SJSA1 (cell line): ENCODE measurements around the gene MPPED1. TPM values are rescaled to one million over a fixed set of nuclear protein-coding genes. Genes with fewer than 3 reads are reported as not detected.

Experiments
- DNase-seq, 2 experiments: peaks; one replicate each; pipeline ENCODE4 v3.0.0-alpha.2; 2015 to 2020; ENCODE audit warnings: low spot score in 2 of 2, low read depth in 1 of 2
- H3K27ac ChIP-seq: fragments of 250-450 bp; sonication (Bioruptor Pico); 2 replicates; pipeline ENCODE4 v1.5.1; 2020; ENCODE audit warnings: mild to moderate bottlenecking, moderate library complexity
- H3K27me3 ChIP-seq: fragments of 250-450 bp; sonication (Bioruptor Pico); replicated peaks from 2 replicates; pipeline ENCODE4 v1.5.1; 2020; ENCODE audit warnings: mild to moderate bottlenecking, moderate library complexity
- H3K36me3 ChIP-seq: fragments of 250-450 bp; sonication (Bioruptor Pico); 2 replicates; pipeline ENCODE4 v1.5.1; 2020; ENCODE audit warnings: mild to moderate bottlenecking
- H3K4me1 ChIP-seq: fragments of 250-450 bp; sonication (Bioruptor Pico); replicated peaks from 2 replicates; pipeline ENCODE4 v1.6.1; 2021; ENCODE audit warnings: mild to moderate bottlenecking
- H3K4me3 ChIP-seq: fragments of 250-450 bp; sonication (Bioruptor Pico); 2 replicates; pipeline ENCODE4 v1.5.1; 2020; ENCODE audit warnings: mild to moderate bottlenecking
- H3K9me3 ChIP-seq: fragments of 250-450 bp; sonication (Bioruptor Pico); replicated peaks from 2 replicates; pipeline ENCODE4 v1.5.1; 2020; ENCODE audit warnings: mild to moderate bottlenecking
- total RNA-seq: library from RNA; depleted of rRNA; stranded (reverse); fragments of >200 nt; shearing (Covaris generic); gene quantifications from 2 replicates; pipeline ENCODE4 v1.2.3, GENCODE V29; 2014

MPPED1 gene
- total RNA-seq, 1 experiment from 2014 or later, result not detected

DNA sequence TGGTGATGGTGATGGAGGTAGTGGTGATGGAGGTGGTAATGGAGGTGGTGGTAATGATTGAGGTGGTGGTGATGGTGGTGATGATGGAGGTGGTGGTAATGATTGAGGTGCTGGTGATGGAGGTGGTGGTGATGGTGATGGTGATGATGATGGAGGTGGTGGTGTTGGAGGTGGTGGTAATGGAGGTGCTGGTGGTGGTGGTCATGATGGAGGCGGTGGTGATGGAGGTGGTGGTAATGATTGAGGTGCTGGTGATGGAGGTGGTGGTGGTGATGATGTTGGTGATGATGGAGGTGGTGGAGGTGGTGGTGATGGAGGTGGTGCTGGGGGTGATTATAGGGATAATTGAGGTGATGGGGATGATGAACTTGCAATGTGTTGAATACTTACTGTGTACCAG is 79.9 kb downstream of the MPPED1 start:
- Histone ChIP-seq H3K27me3 (no peaks in the 10 kb centered on the region), H3K4me3 (no peak overlapping the region), H3K36me3 (no peaks in the 10 kb centered on the region), H3K27ac (no peak overlapping the region), H3K4me1 (no peaks in the 10 kb centered on the region), H3K9me3 (no peaks in the 10 kb centered on the region)
- DNase-seq, result no peak

DNA sequence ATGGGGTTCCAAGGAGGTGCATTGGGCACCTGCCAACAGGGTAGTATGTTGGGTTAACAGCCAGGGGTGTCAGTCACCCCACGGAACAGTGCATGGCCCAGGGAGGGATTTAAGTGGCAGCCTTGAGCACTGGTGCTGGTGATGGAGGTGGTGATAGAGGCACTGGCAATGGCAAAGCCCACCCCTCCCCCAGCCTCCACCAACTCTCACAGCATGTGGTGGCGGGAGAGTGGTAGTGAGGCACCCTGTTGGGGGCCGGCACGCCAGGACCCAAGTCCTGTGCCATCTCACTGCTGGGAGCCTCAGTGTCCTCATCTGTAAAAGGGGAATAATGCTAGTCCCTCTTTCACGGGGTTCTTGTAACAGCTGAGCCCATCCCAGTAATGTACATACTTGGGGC is 81.5 kb downstream of the MPPED1 start:
- no peak overlapping the region for H3K27ac ChIP-seq
- no peaks in the 10 kb centered on the region for H3K27me3 ChIP-seq

DNA sequence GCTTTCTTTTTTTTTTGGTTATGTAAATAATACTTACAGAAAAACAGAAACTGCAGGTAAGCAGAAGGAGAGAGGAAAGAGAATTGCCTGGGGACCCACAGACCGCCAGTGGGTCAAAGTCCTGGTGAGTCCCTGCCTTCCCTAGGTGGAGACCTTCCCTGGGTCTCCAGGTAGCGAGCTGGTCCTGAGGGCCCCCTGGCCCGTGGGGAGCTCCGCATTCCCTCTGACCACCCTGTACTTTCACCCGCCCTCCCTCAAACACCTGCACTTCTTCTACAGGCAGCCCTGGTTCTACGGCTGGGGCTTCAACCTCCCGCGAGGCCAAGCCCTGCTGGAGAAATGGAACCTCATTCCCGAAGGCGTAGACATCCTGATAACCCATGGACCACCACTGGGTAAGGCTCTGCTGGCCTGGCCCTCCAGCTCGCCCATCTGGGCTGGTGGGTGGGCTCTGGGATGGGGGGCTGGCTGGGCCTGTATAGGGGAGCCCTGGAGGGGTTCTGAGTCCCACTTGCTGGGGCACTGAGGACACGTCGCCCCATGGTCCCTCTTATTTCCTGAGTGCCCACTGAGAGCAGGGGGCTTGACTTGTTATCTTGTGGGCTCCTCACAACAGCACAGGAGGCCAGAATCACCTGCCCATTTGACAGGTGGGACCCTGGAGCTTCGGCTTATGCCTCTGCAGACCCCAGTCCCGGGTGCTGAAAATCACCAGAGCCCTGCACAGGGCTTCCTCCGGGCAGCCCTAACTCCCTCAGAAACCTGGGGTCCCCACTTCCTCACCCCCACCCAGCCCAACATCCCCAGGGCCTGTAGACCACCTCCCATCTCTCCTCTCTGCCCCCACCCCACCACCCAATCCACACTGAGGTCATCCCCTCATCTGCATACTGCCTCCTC is 86.4 kb downstream of the MPPED1 start:
- no peaks in the 10 kb centered on the region for H3K36me3 ChIP-seq

More for the DNA sequence above, 81.5 kb downstream of the MPPED1 start:
- Histone ChIP-seq H3K4me1 (no peaks in the 10 kb centered on the region), H3K9me3 (no peaks in the 10 kb centered on the region), H3K36me3 (no peaks in the 10 kb centered on the region), H3K4me3 (no peak overlapping the region)
- no peak for DNase-seq

DNA sequence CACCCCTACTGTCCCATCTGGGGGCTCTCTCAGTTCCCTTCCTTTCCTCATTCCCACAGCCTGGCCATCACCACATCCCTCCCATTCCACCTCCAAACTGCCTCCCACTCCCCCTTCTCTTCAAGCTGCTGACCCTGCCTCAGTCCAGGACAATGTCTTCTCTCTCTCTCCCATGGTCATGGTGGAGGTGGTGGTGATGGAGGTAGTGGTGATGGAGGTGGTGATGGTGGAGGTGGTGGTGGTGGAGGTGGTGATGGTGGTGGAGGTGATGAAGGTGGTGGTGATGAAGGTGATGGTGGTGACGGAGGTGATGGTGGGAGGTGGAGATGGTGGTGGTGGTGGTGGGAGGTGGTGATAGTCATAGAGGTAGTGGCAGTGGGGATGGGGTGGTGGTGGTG is 87.0 kb downstream of the MPPED1 start:
- H3K4me1 ChIP-seq, result no peaks in the 10 kb centered on the region
- no peaks in the 10 kb centered on the region for H3K36me3 ChIP-seq
- no peak for DNase-seq
- no peak overlapping the region for H3K4me3 ChIP-seq
- H3K27me3 ChIP-seq, result no peaks in the 10 kb centered on the region
- no peak overlapping the region for H3K27ac ChIP-seq
- H3K9me3 ChIP-seq, result no peaks in the 10 kb centered on the region

More for the DNA sequence above, 86.4 kb downstream of the MPPED1 start:
- H3K27ac ChIP-seq, result no peak overlapping the region
- H3K4me1 ChIP-seq, result no peaks in the 10 kb centered on the region
- H3K27me3 ChIP-seq, result no peaks in the 10 kb centered on the region
- DNase-seq, result no peak
- H3K9me3 ChIP-seq, result no peaks in the 10 kb centered on the region
- H3K4me3 ChIP-seq, result no peak overlapping the region

DNA sequence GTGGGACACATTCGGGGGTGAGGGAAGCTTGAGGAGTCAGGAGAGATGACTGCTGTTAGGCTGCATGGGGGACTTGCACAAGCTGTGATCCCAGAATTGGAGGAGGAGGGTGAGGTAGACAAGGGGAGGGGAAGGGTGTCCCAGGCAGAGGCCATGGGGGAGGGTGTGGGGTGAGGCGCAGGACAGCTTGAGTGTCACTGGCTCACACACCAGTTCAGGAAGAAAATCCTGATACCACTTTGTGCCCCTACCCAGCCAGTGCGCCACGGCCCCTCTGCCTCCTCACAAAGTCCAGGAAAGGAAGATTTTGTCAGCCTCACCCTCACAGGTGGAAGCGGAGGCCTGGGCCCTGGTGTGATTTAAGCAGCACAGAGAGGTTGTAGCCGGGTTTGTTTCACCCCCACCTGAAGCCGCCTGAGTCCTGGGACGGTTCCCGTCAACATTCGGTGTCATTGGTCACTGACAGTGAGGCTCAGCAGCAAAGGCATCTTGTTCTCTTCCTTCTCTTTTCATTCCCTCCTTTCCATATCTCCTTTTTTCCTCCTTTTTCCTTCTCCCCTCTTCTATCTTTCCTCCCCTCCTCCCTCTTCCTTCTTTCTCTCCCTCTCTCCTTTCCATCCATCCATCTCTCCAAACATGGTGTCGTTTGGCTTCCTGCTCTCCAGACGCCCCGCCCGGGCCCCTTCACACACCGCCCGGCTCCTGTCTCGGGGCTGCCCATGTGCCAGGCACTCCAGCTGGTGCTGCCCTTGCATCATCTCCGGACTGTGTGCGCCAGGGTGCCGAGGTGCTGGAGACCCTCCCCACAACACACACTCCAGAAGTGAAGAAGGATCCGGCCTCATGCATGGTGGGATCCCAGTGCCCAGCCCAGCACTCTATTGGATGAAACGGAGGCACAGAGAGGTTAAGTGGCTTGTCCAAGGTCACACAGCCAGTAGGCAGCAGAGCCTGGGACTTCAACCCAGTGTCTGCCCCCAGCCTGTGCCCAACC is 89.3 kb downstream of the MPPED1 start:
- Histone ChIP-seq H3K9me3 (no peaks in the 10 kb centered on the region; the same call in 1 of the 2 replicates), H3K27ac (no peak overlapping the region), H3K27me3 (no peaks in the 10 kb centered on the region), H3K36me3 (no peaks in the 10 kb centered on the region), H3K4me3 (no peak overlapping the region), H3K4me1 (no peaks in the 10 kb centered on the region)
- DNase-seq, result no peak

DNA sequence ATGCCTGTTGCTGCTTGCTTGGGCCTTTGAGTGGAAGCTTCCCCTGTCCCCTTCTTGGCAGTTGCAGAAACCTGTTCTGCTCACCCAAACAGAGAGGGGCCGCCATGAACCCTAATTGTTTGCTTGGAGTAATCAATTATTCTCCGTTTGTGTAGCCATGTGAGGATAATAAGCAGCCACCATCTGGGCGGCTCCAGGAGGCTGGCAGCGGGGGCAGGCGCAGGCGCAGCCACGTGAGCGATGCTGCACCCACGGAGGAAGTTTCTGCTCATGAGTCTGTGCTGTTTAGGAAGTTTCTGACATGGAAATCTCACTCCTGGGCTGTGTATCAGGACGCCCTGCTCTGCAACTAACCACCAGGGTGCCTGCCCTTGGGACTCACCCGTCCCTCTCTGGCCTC is 90.1 kb downstream of the MPPED1 start:
- no peak overlapping the region for H3K27ac ChIP-seq
- H3K4me3 ChIP-seq, result no peak overlapping the region
- no peaks in the 10 kb centered on the region for H3K4me1 ChIP-seq
- H3K9me3 ChIP-seq, result no peaks in the 10 kb centered on the region; the same call in 1 of the 2 replicates
- no peaks in the 10 kb centered on the region for H3K36me3 ChIP-seq
- H3K27me3 ChIP-seq, result no peaks in the 10 kb centered on the region
- DNase-seq, result no peak

DNA sequence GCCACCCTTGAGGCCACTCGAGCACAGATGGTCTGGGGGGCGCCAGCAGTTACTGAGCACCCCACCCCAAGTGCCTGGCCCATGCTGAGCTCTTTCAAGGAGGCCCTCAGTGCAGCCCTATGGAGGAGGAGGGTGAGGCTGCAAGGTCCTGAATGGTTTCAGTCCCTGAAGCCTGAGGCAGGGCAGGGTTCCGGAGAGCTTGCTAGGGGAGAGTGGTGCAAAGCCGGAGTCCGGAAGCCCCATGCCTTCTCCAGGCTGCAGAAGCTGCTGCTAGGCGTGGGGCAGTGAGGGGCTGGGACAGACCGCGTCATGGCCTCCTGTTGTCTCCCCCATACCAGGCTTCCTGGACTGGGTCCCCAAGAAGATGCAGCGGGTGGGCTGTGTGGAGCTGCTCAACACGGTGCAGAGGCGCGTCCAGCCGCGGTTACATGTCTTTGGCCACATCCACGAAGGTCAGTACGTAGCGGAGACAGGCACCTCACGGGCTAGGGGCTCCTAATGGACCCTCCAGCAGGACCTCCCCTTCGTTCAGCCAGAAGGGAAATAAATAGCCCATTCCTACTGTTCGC is 90.6 kb downstream of the MPPED1 start:
- H3K27ac ChIP-seq, result no peak overlapping the region
- H3K4me1 ChIP-seq, result no peaks in the 10 kb centered on the region
- H3K4me3 ChIP-seq, result no peak overlapping the region
- H3K9me3 ChIP-seq, result no peaks in the 10 kb centered on the region; the same call in 1 of the 2 replicates
- no peaks in the 10 kb centered on the region for H3K27me3 ChIP-seq
- DNase-seq, result no peak
- no peaks in the 10 kb centered on the region for H3K36me3 ChIP-seq

DNA sequence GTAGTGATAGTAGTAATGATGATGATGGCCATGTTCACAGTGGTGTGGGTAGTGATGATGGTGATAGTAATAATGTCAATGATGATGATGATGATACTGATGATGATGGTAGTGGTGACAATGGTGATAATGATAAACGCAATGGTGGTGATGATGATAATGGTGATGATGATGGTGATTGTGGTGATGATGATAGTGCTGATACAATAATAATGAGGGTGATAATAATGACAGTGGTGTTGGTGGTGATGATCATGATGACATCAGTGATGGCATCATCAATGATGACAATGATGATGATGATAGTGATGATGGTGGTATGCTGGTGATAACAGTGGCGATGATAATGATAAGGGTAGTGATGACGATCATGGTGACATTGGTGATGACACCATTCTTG is 92.3 kb downstream of the MPPED1 start:
- no peaks in the 10 kb centered on the region for H3K4me1 ChIP-seq
- H3K9me3 ChIP-seq, result no peaks in the 10 kb centered on the region; the same call in 1 of the 2 replicates
- H3K27ac ChIP-seq, result no peak overlapping the region
- H3K4me3 ChIP-seq, result no peak overlapping the region
- no peaks in the 10 kb centered on the region for H3K36me3 ChIP-seq
- no peaks in the 10 kb centered on the region for H3K27me3 ChIP-seq
- DNase-seq, result no peak

DNA sequence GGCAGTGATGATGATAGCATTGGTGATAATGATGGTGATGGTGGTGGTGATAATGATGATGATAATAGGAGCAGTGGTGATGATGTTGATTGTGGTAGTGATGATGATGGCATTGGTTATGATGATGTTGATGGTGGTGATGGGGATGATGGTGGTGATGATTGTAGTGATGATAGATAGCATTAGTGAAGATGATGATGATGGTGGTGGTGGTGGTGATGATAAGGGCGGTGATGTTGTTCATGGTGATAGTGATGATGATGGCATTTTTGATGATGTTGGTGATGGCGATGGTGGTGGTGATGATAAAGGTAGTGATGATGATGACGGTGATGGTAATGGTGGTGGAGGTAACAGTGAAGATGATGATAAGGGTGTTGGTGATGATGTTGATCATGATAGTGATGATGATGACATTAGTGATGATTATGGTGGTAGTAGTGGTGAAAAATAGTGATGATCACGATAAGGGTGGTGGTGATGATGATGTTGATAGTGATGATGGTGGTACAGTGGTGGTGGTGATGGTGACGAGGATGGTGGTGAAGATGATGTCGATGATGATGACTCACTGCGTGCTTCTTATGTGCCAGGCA is 93.0 kb downstream of the MPPED1 start:
- Histone ChIP-seq H3K4me3 (no peak overlapping the region), H3K4me1 (no peaks in the 10 kb centered on the region), H3K27me3 (no peaks in the 10 kb centered on the region), H3K27ac (no peak overlapping the region), H3K36me3 (no peaks in the 10 kb centered on the region), H3K9me3 (no peaks in the 10 kb centered on the region; the same call in 1 of the 2 replicates)
- DNase-seq, result no peak

DNA sequence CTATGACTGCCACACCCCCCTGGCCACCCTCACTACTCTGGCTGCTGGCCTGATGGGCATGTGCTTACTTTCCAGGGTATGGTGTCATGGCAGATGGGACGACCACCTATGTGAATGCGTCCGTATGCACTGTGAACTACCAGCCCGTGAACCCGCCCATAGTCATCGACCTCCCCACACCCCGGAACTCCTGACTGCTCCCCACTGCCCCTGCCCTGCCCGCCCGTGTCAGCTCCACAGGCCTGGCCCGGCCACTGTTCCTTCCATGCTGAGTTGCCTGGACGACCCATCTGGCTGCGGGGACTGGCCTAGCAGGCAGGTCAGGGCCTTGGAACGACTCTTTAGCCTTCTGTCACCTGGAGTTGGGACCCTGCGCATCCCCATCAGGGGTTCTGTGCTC is 93.6 kb downstream of the MPPED1 start:
- no peak for DNase-seq
- Histone ChIP-seq H3K27ac (no peak overlapping the region), H3K4me3 (no peak overlapping the region), H3K27me3 (no peaks in the 10 kb centered on the region), H3K4me1 (no peaks in the 10 kb centered on the region), H3K9me3 (no peaks in the 10 kb centered on the region; the same call in 1 of the 2 replicates), H3K36me3 (no peaks in the 10 kb centered on the region)

DNA sequence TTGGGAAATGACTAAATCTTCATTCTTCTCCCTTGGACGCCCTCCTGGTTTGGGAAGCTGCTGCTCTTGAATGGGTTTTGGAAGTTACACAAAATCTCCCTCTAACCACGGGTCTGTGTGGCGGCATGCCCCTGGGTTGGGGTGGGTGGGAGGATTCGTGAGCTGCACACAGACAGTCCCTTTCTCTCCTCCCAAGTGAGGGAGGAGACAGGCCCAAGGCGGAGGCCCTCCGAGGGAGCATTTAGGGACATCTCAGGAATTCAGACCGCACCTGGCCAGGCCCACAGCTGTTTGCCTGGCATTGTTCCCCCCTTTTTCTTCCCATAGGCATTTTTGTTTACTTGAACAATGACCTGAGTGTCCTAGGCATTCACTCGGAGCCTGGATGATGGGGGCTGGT is 94.1 kb downstream of the MPPED1 start:
- no peak for DNase-seq
- Histone ChIP-seq H3K27me3 (no peaks in the 10 kb centered on the region), H3K4me3 (no peak overlapping the region), H3K9me3 (no peaks in the 10 kb centered on the region; the same call in 1 of the 2 replicates), H3K27ac (no peak overlapping the region), H3K36me3 (no peaks in the 10 kb centered on the region), H3K4me1 (no peaks in the 10 kb centered on the region)

DNA sequence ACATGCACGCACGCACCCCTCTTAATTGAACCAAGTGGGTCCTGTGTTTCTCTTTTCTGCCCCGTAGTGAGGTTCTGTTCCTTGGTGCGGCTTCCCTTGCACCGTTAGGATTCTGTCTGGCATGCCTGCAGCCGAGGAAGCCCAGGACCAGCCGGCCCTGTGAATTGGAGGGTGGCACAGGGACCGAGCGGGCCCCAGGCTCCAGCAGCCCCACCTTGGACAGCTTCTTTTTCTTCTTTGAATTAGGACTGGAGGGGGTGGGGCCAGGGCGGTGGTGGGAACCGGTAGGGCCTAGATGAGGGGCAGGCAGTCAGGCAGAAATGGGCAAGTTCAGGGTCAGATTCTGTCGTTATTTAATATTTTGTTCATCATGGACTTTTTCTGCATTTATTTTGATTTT is 94.7 kb downstream of the MPPED1 start:
- H3K27ac ChIP-seq, result no peak overlapping the region
- no peaks in the 10 kb centered on the region for H3K36me3 ChIP-seq
- no peak for DNase-seq
- no peaks in the 10 kb centered on the region; the same call in 1 of the 2 replicates for H3K9me3 ChIP-seq
- no peaks in the 10 kb centered on the region for H3K27me3 ChIP-seq
- no peaks in the 10 kb centered on the region for H3K4me1 ChIP-seq
- no peak overlapping the region for H3K4me3 ChIP-seq

DNA sequence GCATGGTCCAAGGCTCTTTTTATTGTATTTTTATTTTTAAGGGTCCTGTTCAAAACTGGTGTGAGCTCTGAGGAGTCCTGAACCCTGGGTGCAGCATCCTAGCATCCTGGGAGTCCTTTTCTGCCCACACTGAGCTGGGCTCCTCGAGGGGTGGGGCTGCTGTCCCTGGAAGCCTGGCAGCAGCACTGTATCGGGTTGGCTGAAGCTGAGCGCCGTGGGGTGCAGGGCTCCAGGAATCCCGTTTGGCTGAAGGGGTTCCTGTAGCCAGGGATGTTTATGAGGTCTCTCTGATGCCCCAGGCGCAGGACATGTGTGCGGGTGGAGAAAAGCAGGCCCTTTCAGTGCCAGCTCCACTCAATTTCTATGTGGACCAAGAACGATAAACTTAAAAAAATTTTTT is 95.4 kb downstream of the MPPED1 start:
- no peak for DNase-seq
- no peaks in the 10 kb centered on the region for H3K4me1 ChIP-seq
- H3K9me3 ChIP-seq, result no peaks in the 10 kb centered on the region; the same call in 1 of the 2 replicates
- H3K27me3 ChIP-seq, result no peaks in the 10 kb centered on the region
- H3K36me3 ChIP-seq, result no peaks in the 10 kb centered on the region
- H3K27ac ChIP-seq, result no peak overlapping the region
- no peak overlapping the region for H3K4me3 ChIP-seq
